ENCODE measurements around the gene HPS3.

The HPS3 gene

GRCh38 chr3:149151843-149152242 lies 22.4 kb downstream of the HPS3 start:
- TF ChIP-seq POLR2AphosphoS5 (IDR thresholded peaks at IDR 0.05; ENCODE audit: low read depth, low read length): no peak
- TF ChIP-seq FOXP2 (optimal IDR thresholded peaks at IDR 0.05; ENCODE audit: borderline replicate concordance, extremely low read depth, extremely low read length, insufficient read depth): no peak
- no peak for TF ChIP-seq TAF1 (IDR thresholded peaks at IDR 0.05; ENCODE audit: borderline replicate concordance, insufficient read depth, low read length)
- TF ChIP-seq REST (IDR thresholded peaks at IDR 0.05; ENCODE audit: insufficient read depth in 1 of 2, low read depth in 2 of 2, low read length in 2 of 2): no peak
- TF ChIP-seq SIN3A (IDR thresholded peaks at IDR 0.05; ENCODE audit: borderline replicate concordance, insufficient read depth, low read length): no peak

- TF ChIP-seq POLR2AphosphoS5 (IDR thresholded peaks at IDR 0.05; ENCODE audit: low read depth, low read length) (no peak), REST (IDR thresholded peaks at IDR 0.05; ENCODE audit: insufficient read depth in 1 of 2, low read depth in 2 of 2, low read length in 2 of 2) (no peak), FOXP2 (optimal IDR thresholded peaks at IDR 0.05; ENCODE audit: borderline replicate concordance, extremely low read depth, extremely low read length, insufficient read depth) (no peak), TAF1 (IDR thresholded peaks at IDR 0.05; ENCODE audit: borderline replicate concordance, insufficient read depth, low read length) (no peak), SIN3A (IDR thresholded peaks at IDR 0.05; ENCODE audit: borderline replicate concordance, insufficient read depth, low read length) (no peak)
These were observed 23.0 kb downstream of the HPS3 start for GRCh38 chr3:149152420-149152819.

- TF ChIP-seq POLR2AphosphoS5 (IDR thresholded peaks at IDR 0.05; ENCODE audit: low read depth, low read length) (no peak), TAF1 (IDR thresholded peaks at IDR 0.05; ENCODE audit: borderline replicate concordance, insufficient read depth, low read length) (no peak), SIN3A (IDR thresholded peaks at IDR 0.05; ENCODE audit: borderline replicate concordance, insufficient read depth, low read length) (no peak), FOXP2 (optimal IDR thresholded peaks at IDR 0.05; ENCODE audit: borderline replicate concordance, extremely low read depth, extremely low read length, insufficient read depth) (no peak), REST (IDR thresholded peaks at IDR 0.05; ENCODE audit: insufficient read depth in 1 of 2, low read depth in 2 of 2, low read length in 2 of 2) (no peak)
These were observed 24.0 kb downstream of the HPS3 start for GRCh38 chr3:149153402-149153801.

- TF ChIP-seq SIN3A (IDR thresholded peaks at IDR 0.05; ENCODE audit: borderline replicate concordance, insufficient read depth, low read length) (no peak), TAF1 (IDR thresholded peaks at IDR 0.05; ENCODE audit: borderline replicate concordance, insufficient read depth, low read length) (no peak), POLR2AphosphoS5 (IDR thresholded peaks at IDR 0.05; ENCODE audit: low read depth, low read length) (no peak), REST (IDR thresholded peaks at IDR 0.05; ENCODE audit: insufficient read depth in 1 of 2, low read depth in 2 of 2, low read length in 2 of 2) (no peak), FOXP2 (optimal IDR thresholded peaks at IDR 0.05; ENCODE audit: borderline replicate concordance, extremely low read depth, extremely low read length, insufficient read depth) (no peak)
These were observed 31.4 kb downstream of the HPS3 start for GRCh38 chr3:149160754-149161300.

GRCh38 chr3:149162007-149162406 lies 32.6 kb downstream of the HPS3 start:
- no peak for TF ChIP-seq TAF1 (IDR thresholded peaks at IDR 0.05; ENCODE audit: borderline replicate concordance, insufficient read depth, low read length)
- TF ChIP-seq FOXP2 (optimal IDR thresholded peaks at IDR 0.05; ENCODE audit: borderline replicate concordance, extremely low read depth, extremely low read length, insufficient read depth): no peak
- no peak for TF ChIP-seq POLR2AphosphoS5 (IDR thresholded peaks at IDR 0.05; ENCODE audit: low read depth, low read length)
- no peak for TF ChIP-seq SIN3A (IDR thresholded peaks at IDR 0.05; ENCODE audit: borderline replicate concordance, insufficient read depth, low read length)
- TF ChIP-seq REST (IDR thresholded peaks at IDR 0.05; ENCODE audit: insufficient read depth in 1 of 2, low read depth in 2 of 2, low read length in 2 of 2): no peak
